BE2C (cell line): ENCODE measurements around the gene CARD19.

ENCODE experiments used
- DNase-seq: peaks from one replicate; pipeline ENCODE4 v3.0.0-alpha.2; 2020
- H3K27me3 ChIP-seq: fragments of 250-450 bp; sonication (Bioruptor Pico); 2 replicates; pipeline ENCODE4 v1.5.1; 2020; ENCODE audit warnings: mild to moderate bottlenecking
- H3K36me3 ChIP-seq: fragments of 250-450 bp; sonication (Bioruptor Pico); 2 replicates; pipeline ENCODE4 v1.5.1; 2020; ENCODE audit warnings: mild to moderate bottlenecking
- H3K4me1 ChIP-seq: fragments of 250-450 bp; sonication (Bioruptor Pico); 2 replicates; pipeline ENCODE4 v1.5.1; 2020
- H3K4me3 ChIP-seq: 2 replicates; pipeline ENCODE4 v1.5.1; 2011; ENCODE audit warnings: low read depth, low read length
- H3K9me3 ChIP-seq: fragments of 250-450 bp; sonication (Bioruptor Pico); 2 replicates; pipeline ENCODE4 v1.5.1; 2020
- TF ChIP-seq, protein P1 (sequence below): IDR thresholded peaks from 2 replicates; pipeline ENCODE4 v1.5.1; 2012; ENCODE audit warnings: mild to moderate bottlenecking, low read depth, low read length

CARD19 gene

DNA sequence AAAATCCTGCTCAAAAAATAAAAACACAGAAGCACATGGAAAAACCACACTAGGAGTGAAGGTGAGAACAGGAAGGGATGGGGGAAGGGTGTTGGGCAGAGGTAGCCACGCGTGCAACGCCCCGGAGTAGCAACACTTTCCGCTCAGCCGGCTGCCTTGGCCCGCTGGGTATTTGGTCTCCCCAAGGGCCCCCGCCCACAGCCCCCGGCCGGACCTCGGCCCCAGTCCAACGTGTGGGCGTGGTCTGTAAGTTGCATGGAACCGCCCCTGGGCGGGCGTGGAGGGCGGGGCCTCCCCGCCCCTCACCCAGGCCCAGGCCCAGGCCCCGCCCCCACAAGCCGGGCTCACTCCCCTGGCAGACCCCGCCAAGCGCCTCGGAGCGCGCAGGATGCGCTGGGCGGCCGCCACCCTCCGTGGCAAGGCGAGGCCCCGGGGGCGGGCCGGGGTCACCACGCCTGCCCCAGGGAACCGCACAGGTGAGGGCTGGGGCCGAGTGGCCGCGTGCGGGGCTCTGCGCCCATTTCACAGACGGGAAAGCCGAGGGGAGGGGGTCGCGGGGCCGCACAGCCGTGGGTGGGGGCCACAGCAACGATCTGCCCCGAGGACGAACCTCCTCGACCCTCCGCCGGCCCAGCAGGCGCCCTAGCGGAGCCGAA, 37.5 kb upstream of the CARD19 start, which contains the start of gene SUSD3:
TSS of gene SUSD3 (plus strand) at position 347 of the 656 bp plus-strand sequence. CDS start at position 389, 42 bp downstream.
- TF ChIP-seq, protein P1, sequence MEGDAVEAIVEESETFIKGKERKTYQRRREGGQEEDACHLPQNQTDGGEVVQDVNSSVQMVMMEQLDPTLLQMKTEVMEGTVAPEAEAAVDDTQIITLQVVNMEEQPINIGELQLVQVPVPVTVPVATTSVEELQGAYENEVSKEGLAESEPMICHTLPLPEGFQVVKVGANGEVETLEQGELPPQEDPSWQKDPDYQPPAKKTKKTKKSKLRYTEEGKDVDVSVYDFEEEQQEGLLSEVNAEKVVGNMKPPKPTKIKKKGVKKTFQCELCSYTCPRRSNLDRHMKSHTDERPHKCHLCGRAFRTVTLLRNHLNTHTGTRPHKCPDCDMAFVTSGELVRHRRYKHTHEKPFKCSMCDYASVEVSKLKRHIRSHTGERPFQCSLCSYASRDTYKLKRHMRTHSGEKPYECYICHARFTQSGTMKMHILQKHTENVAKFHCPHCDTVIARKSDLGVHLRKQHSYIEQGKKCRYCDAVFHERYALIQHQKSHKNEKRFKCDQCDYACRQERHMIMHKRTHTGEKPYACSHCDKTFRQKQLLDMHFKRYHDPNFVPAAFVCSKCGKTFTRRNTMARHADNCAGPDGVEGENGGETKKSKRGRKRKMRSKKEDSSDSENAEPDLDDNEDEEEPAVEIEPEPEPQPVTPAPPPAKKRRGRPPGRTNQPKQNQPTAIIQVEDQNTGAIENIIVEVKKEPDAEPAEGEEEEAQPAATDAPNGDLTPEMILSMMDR, result no peak
- Histone ChIP-seq H3K36me3 (no peaks in the 10 kb centered on the region), H3K9me3 (no peaks in the 10 kb centered on the region), H3K4me1 (no peaks in the 10 kb centered on the region), H3K27me3 (no peaks in the 10 kb centered on the region), H3K4me3 (no peak within 1 kb of the TSS; the same call in 1 of the 2 replicates)
- peak; percentile 85 for DNase-seq

DNA sequence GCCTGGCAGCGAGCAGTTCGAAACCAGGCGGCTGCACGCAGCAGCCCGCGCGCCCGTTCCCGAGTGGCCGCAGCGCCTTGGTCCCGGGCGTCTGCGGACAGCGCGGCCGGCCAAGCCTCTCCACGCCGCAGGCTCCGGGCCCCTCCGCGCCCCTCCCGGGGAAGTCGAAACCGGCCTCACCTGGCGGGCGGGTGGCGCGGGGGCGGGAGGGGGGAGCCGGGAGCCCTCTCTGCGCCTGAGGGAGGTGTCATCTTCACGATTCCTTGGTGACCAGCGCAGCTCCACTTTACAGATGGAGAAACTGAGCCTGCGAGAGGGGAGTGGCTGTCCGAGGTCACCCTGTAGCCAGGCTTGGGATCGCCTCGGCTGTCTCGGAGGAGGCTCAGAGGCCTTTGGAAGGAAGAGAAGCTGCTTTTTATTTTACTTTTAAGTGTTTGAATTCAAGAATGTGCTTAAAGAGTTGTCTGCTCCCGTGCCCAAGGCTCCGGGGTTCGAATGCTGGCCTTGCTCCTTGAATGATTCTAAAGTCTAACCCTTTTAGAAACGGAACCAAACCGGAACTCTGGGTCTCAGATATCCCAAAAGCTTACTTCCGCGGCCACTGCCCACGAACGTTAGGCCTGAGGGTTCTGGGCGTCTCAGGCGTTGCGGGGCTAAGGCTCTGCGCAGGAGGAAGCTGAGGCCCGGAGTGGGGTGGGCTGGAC, 36.9 kb upstream of the CARD19 start:
- Histone ChIP-seq H3K4me1 (no peaks in the 10 kb centered on the region), H3K9me3 (no peaks in the 10 kb centered on the region), H3K4me3 (no peak overlapping the region; the same call in 1 of the 2 replicates), H3K27me3 (no peaks in the 10 kb centered on the region), H3K36me3 (no peaks in the 10 kb centered on the region)
- TF ChIP-seq, protein P1, result no peak
- DNase-seq, result no peak

DNA sequence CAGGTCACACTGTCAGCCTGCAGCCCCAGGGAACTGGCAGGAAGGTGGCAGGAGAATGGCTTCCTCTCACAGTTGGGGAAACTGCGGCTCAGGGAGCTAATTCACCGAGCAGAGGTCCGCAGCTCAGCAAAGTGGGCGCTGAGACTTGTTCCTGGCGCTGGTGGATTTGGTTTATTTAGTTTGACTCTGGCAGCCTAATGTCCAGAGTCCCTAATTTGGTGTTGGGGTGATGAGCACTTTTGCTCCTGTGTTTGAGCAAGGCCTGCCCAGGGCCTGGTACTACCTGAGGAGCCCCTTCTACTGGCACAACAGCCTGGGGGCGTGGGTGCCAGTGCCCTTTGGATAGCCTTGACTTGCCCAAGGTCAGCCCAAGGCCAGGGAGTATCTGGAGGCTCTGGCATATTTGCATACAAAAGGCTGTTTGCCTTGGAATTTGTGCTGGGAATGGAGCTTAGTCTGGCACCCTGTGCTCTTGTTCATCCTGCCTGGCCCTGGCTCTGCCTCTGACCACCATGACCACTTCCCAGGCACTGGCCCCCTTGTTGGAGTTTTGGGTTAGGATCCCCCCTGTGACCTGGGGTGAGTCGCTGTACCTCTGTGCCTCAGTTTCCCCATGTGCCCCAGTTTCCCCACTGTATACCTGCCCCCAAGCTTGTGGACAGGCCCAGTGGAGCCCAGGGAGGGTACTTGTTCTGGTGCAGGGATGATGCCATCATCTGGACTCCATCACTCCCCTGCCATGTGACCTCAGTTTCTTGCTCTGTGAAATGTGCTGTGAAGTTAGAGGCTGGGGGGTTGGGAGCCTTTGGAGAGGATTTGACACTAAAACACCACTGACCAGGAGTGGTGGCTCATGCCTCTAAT, 36.1 kb upstream of the CARD19 start:
- Histone ChIP-seq H3K4me1 (no peaks in the 10 kb centered on the region), H3K4me3 (no peak overlapping the region), H3K9me3 (no peaks in the 10 kb centered on the region), H3K36me3 (no peaks in the 10 kb centered on the region), H3K27me3 (no peaks in the 10 kb centered on the region)
- TF ChIP-seq, protein P1, result no peak
- DNase-seq, result no peak

- H3K4me3 ChIP-seq, result no peak overlapping the region
These were observed 35.2 kb upstream of the CARD19 start for GRCh38 chr9:93060746-93061259.

GRCh38 chr9:93061260-93061751, 34.7 kb upstream of the CARD19 start:
- no peak for DNase-seq
- no peaks in the 10 kb centered on the region for H3K9me3 ChIP-seq
- no peaks in the 10 kb centered on the region for H3K36me3 ChIP-seq
- TF ChIP-seq, protein P1, result no peak
- no peak overlapping the region for H3K4me3 ChIP-seq
- H3K27me3 ChIP-seq, result no peaks in the 10 kb centered on the region
- no peaks in the 10 kb centered on the region for H3K4me1 ChIP-seq

More at GRCh38 chr9:93060746-93061259, 35.2 kb upstream of the CARD19 start:
- Histone ChIP-seq H3K36me3 (no peaks in the 10 kb centered on the region), H3K9me3 (no peaks in the 10 kb centered on the region), H3K27me3 (no peaks in the 10 kb centered on the region), H3K4me1 (no peaks in the 10 kb centered on the region)
- no peak for DNase-seq
- TF ChIP-seq, protein P1, result no peak
